HL-60 (cell line): ENCODE results near the gene ROPN1L.
A peak's percentile ranks its signal among the peaks of the same experiment; 100 is the strongest.

Source experiments
- DNase-seq, 2 experiments: peaks; one replicate each; pipeline ENCODE4 v3.0.0-alpha.2; 2010 to 2020; ENCODE audit warnings: low read depth in 1 of 2, low spot score in 1 of 2
- H3K27ac ChIP-seq: fragments of 250-450 bp; sonication (Bioruptor Pico); replicated peaks from 2 replicates; pipeline ENCODE4 v1.5.1; 2020; ENCODE audit warnings: mild to moderate bottlenecking, moderate library complexity
- H3K27me3 ChIP-seq: fragments of 250-450 bp; sonication (Bioruptor Pico); 2 replicates; pipeline ENCODE4 v1.5.1; 2021; ENCODE audit warnings: mild to moderate bottlenecking, moderate library complexity; ENCODE audit not compliant: insufficient read depth, poor library complexity, severe bottlenecking
- H3K4me3 ChIP-seq: replicated peaks from 2 replicates; pipeline ENCODE4 v1.5.1; 2011; ENCODE audit warnings: mild to moderate bottlenecking, control low read depth, low read length; ENCODE audit not compliant: insufficient read depth
- GABPA ChIP-seq: IDR thresholded peaks from 2 replicates; pipeline ENCODE4 v1.6.1; 2012; ENCODE audit warnings: low read depth
- POLR2AphosphoS5 ChIP-seq: IDR thresholded peaks from 2 replicates; pipeline ENCODE4 v1.6.1; 2012; ENCODE audit warnings: low read depth
- SPI1 ChIP-seq: IDR thresholded peaks from 2 replicates; pipeline ENCODE4 v1.6.1; 2012; ENCODE audit warnings: low read depth, mild to moderate bottlenecking, borderline replicate concordance
- TF ChIP-seq, protein P1 (sequence below): IDR thresholded peaks from one replicate; pipeline ENCODE4 v1.5.1; 2011; ENCODE audit warnings: low read length, control low read depth, inconsistent platforms; ENCODE audit not compliant: insufficient read depth
- TF ChIP-seq, protein P2 (sequence below): IDR thresholded peaks from 2 replicates; pipeline ENCODE4 v1.6.1; 2012; ENCODE audit warnings: low read depth; ENCODE audit not compliant: insufficient replicate concordance

ROPN1L gene

DNA sequence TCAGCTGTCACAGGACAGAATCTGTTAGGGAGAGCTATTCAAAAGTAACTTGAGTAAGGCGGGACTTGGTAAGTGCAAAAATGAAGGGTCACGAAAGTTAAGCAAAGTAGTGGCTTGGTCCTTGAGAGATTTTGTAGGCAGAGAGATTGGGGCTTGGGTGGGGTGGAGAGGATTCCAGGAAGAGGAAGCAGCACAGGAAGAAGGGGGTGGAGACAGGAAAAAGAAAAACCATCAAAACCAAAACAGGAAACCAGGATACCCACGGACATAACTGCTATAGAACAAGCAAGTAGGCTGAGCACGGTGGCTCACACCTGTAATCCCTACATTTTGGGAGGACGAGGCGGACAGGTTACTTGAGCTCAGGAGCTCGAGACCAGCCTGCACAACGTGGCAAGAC lies 3.7 kb downstream of the ROPN1L start:
- Histone ChIP-seq H3K4me3 (no peak overlapping the region), H3K27me3 (no peaks in the 10 kb centered on the region), H3K27ac (peak overlapping the region; percentile 62)
- TF ChIP-seq POLR2AphosphoS5 (peak; percentile 49; the same call in 1 of the 2 replicates), SPI1 (peak; percentile 61; the same call in 1 of the 2 replicates), GABPA (no peak)
- TF ChIP-seq, protein P1, sequence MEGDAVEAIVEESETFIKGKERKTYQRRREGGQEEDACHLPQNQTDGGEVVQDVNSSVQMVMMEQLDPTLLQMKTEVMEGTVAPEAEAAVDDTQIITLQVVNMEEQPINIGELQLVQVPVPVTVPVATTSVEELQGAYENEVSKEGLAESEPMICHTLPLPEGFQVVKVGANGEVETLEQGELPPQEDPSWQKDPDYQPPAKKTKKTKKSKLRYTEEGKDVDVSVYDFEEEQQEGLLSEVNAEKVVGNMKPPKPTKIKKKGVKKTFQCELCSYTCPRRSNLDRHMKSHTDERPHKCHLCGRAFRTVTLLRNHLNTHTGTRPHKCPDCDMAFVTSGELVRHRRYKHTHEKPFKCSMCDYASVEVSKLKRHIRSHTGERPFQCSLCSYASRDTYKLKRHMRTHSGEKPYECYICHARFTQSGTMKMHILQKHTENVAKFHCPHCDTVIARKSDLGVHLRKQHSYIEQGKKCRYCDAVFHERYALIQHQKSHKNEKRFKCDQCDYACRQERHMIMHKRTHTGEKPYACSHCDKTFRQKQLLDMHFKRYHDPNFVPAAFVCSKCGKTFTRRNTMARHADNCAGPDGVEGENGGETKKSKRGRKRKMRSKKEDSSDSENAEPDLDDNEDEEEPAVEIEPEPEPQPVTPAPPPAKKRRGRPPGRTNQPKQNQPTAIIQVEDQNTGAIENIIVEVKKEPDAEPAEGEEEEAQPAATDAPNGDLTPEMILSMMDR, result no peak
- TF ChIP-seq, protein P2, sequence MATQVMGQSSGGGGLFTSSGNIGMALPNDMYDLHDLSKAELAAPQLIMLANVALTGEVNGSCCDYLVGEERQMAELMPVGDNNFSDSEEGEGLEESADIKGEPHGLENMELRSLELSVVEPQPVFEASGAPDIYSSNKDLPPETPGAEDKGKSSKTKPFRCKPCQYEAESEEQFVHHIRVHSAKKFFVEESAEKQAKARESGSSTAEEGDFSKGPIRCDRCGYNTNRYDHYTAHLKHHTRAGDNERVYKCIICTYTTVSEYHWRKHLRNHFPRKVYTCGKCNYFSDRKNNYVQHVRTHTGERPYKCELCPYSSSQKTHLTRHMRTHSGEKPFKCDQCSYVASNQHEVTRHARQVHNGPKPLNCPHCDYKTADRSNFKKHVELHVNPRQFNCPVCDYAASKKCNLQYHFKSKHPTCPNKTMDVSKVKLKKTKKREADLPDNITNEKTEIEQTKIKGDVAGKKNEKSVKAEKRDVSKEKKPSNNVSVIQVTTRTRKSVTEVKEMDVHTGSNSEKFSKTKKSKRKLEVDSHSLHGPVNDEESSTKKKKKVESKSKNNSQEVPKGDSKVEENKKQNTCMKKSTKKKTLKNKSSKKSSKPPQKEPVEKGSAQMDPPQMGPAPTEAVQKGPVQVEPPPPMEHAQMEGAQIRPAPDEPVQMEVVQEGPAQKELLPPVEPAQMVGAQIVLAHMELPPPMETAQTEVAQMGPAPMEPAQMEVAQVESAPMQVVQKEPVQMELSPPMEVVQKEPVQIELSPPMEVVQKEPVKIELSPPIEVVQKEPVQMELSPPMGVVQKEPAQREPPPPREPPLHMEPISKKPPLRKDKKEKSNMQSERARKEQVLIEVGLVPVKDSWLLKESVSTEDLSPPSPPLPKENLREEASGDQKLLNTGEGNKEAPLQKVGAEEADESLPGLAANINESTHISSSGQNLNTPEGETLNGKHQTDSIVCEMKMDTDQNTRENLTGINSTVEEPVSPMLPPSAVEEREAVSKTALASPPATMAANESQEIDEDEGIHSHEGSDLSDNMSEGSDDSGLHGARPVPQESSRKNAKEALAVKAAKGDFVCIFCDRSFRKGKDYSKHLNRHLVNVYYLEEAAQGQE, result no peak
- peak; percentile 39 to 79 for DNase-seq

DNA sequence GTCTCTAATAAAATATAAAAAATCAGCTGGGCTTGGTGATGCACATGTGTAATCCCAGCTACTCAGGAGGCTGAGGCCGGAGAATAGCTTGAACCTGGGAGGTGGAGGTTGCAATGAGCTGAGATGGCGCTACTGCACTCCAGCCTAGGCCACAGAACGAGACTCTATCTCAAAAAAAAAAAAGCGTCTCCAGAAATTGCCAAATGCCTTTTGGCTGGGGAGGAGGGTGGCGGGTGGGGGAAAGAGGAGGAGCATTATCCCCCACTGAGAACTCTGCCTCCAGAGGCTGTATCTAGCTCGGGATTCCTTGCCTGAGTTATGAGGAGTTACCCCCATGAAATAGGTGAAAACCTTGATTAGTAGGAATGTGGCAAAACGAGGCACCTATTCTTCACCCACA lies 4.8 kb downstream of the ROPN1L start:
- H3K27ac ChIP-seq, result peak overlapping the region; percentile 42; the same call in 1 of the 2 replicates
- H3K4me3 ChIP-seq, result no peak overlapping the region
- TF ChIP-seq, protein P1, result no peak
- TF ChIP-seq POLR2AphosphoS5 (no peak), SPI1 (no peak), GABPA (no peak)
- TF ChIP-seq, protein P2, result no peak
- DNase-seq, result peak in 1 of 2 experiments; percentile 49
- H3K27me3 ChIP-seq, result no peaks in the 10 kb centered on the region

DNA sequence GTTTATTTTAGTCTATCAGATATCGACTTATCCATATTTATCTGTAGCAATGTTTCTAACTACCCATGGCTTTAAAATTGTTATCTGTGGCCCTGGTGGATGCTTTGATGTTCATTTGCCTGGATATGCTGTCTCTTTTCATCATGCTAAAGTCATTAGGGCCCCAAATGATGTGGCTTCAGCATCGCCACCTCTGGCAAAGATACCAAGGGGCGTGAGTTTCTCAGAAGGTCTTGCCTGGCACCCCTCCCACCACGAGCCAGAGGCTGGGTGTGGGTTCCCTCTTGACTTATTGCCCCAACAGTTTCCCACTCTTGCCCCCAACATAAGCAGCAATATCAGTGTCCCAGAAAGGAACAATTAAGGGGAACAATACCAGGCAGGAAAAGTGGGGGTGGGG lies 5.4 kb downstream of the ROPN1L start:
- no peaks in the 10 kb centered on the region for H3K27me3 ChIP-seq
- no peak overlapping the region for H3K4me3 ChIP-seq
- DNase-seq, result no peak
- no peak for TF ChIP-seq POLR2AphosphoS5
- TF ChIP-seq SPI1, result no peak
- TF ChIP-seq, protein P2, result no peak
- no peak for TF ChIP-seq GABPA
- TF ChIP-seq, protein P1, result no peak
- peak overlapping the region; percentile 35 for H3K27ac ChIP-seq
